H9 (cell line): Measurements from ENCODE around the gene RDH13. TPM values are rescaled to one million over a fixed set of nuclear protein-coding genes. Genes with fewer than 3 reads are reported as not detected.
A peak's percentile ranks its signal among the peaks of the same experiment; 100 is the strongest.

Source experiments
- DNase-seq: peaks from one replicate; pipeline ENCODE4 v3.0.0-alpha.2; 2017
- H2AFZ ChIP-seq: one replicate; pipeline ENCODE4 v1.6.1; 2013; ENCODE audit warnings: mild to moderate bottlenecking, low read length, control low read depth, moderate library complexity
- H2AK5ac ChIP-seq: 2 replicates; pipeline ENCODE4 v1.6.1; 2013; ENCODE audit warnings: low read length, control low read depth, mixed read lengths; ENCODE audit not compliant: insufficient read length
- H2BK120ac ChIP-seq: one replicate; pipeline ENCODE4 v1.6.1; 2013; ENCODE audit warnings: low read depth, mild to moderate bottlenecking, low read length, control low read depth, inconsistent platforms; ENCODE audit not compliant: poor library complexity, severe bottlenecking
- H2BK12ac ChIP-seq: 2 replicates; pipeline ENCODE4 v1.6.1; 2013; ENCODE audit warnings: low read length, control low read depth, mixed read lengths, low read depth; ENCODE audit not compliant: insufficient read length
- H2BK15ac ChIP-seq: 2 replicates; pipeline ENCODE4 v1.6.1; 2013; ENCODE audit warnings: low read depth, low read length, control low read depth
- H2BK20ac ChIP-seq: one replicate; pipeline ENCODE4 v1.6.1; 2013; ENCODE audit warnings: low read depth, mild to moderate bottlenecking, low read length, control low read depth, inconsistent platforms; ENCODE audit not compliant: poor library complexity, severe bottlenecking
- H2BK5ac ChIP-seq: 2 replicates; pipeline ENCODE4 v1.6.1; 2013; ENCODE audit warnings: low read length, control low read depth, mixed read lengths; ENCODE audit not compliant: insufficient read length
- H3K14ac ChIP-seq: 2 replicates; pipeline ENCODE4 v1.6.1; 2013; ENCODE audit warnings: low read length, control low read depth; ENCODE audit not compliant: insufficient read depth
- H3K18ac ChIP-seq: 2 replicates; pipeline ENCODE4 v1.6.1; 2013; ENCODE audit warnings: low read depth, mild to moderate bottlenecking, mixed read lengths, low read length, control low read depth; ENCODE audit not compliant: insufficient read length
- H3K23ac ChIP-seq: 2 replicates; pipeline ENCODE4 v1.6.1; 2013; ENCODE audit warnings: low read length, control low read depth, mixed read lengths, low read depth; ENCODE audit not compliant: insufficient read length
- H3K23me2 ChIP-seq: 2 replicates; pipeline ENCODE4 v1.6.1; 2013; ENCODE audit warnings: low read depth, mild to moderate bottlenecking, mixed read lengths, low read length, control low read depth; ENCODE audit not compliant: insufficient read length, poor library complexity, severe bottlenecking
- H3K27ac ChIP-seq: 2 replicates; pipeline ENCODE4 v1.5.1; 2013; ENCODE audit warnings: low read length, control low read depth, mixed read lengths, low read depth; ENCODE audit not compliant: insufficient read length
- H3K27me3 ChIP-seq: 2 replicates; pipeline ENCODE4 v1.6.1; 2013; ENCODE audit warnings: low read length, control low read depth, inconsistent platforms; ENCODE audit not compliant: insufficient read depth
- H3K4ac ChIP-seq: 2 replicates; pipeline ENCODE4 v1.6.1; 2013; ENCODE audit warnings: low read depth, mild to moderate bottlenecking, control low read depth, inconsistent platforms, low read length, moderate library complexity
- H3K4me1 ChIP-seq: 2 replicates; pipeline ENCODE4 v1.6.1; 2013; ENCODE audit warnings: low read length, control low read depth, inconsistent platforms; ENCODE audit not compliant: insufficient read depth
- H3K4me2 ChIP-seq: 2 replicates; pipeline ENCODE4 v1.6.1; 2013; ENCODE audit warnings: low read length, control low read depth, mixed read lengths; ENCODE audit not compliant: insufficient read length, insufficient read depth
- H3K56ac ChIP-seq: 2 replicates; pipeline ENCODE4 v1.6.1; 2013; ENCODE audit warnings: low read depth, mild to moderate bottlenecking, mixed read lengths, low read length, control low read depth; ENCODE audit not compliant: insufficient read length
- H3K79me1 ChIP-seq: 2 replicates; pipeline ENCODE4 v1.6.1; 2013; ENCODE audit warnings: low read depth, mild to moderate bottlenecking, moderate library complexity, low read length, control low read depth, inconsistent platforms; ENCODE audit not compliant: insufficient read depth, poor library complexity, severe bottlenecking
- H3K79me2 ChIP-seq: 2 replicates; pipeline ENCODE4 v1.6.1; 2013; ENCODE audit warnings: low read length, control low read depth, inconsistent platforms; ENCODE audit not compliant: insufficient read depth
- H3K9ac ChIP-seq: 2 replicates; pipeline ENCODE4 v1.6.1; 2013; ENCODE audit warnings: low read length, control low read depth, mixed read lengths; ENCODE audit not compliant: insufficient read length; ENCODE audit errors: extremely low read depth
- H3K9me3 ChIP-seq: one replicate; pipeline ENCODE4 v1.6.1; 2013; ENCODE audit warnings: low read depth, low read length, inconsistent platforms; ENCODE audit not compliant: control insufficient read depth
- H3T11ph ChIP-seq: one replicate; pipeline ENCODE4 v1.6.1; 2013; ENCODE audit warnings: mild to moderate bottlenecking, low read length, control low read depth, inconsistent platforms
- H4K20me1 ChIP-seq: one replicate; pipeline ENCODE4 v1.6.1; 2013; ENCODE audit not compliant: control insufficient read depth, insufficient read length, insufficient read depth
- H4K5ac ChIP-seq: 2 replicates; pipeline ENCODE4 v1.6.1; 2013; ENCODE audit warnings: low read depth, mild to moderate bottlenecking, mixed read lengths, low read length, control low read depth; ENCODE audit not compliant: insufficient read length
- H4K8ac ChIP-seq: replicated peaks from 2 replicates; pipeline ENCODE4 v1.6.1; 2013; ENCODE audit warnings: low read length, control low read depth, mixed read lengths, low read depth; ENCODE audit not compliant: insufficient read length
- H4K91ac ChIP-seq: 2 replicates; pipeline ENCODE4 v1.6.1; 2013; ENCODE audit warnings: low read depth, mild to moderate bottlenecking, moderate library complexity, mixed read lengths, low read length, control low read depth; ENCODE audit not compliant: insufficient read length
- H3K27ac Mint-ChIP-seq, 3 experiments: 2 replicates in 2 of 3; 3 replicates in 1 of 3; pipeline ENCODE4 v1.8.0; 2020 to 2021; ENCODE audit warnings: mixed read lengths in 3 of 3, mild to moderate bottlenecking in 1 of 3, moderate library complexity in 1 of 3
- H3K27me3 Mint-ChIP-seq: 2 replicates; pipeline ENCODE4 v1.8.0; 2021; ENCODE audit warnings: low read depth, mild to moderate bottlenecking, moderate library complexity, mixed read lengths
- H3K36me3 Mint-ChIP-seq, 3 experiments: 2 replicates in 2 of 3; 3 replicates in 1 of 3; pipeline ENCODE4 v1.8.0; 2020 to 2021; ENCODE audit warnings: low read depth in 3 of 3, mixed read lengths in 3 of 3; ENCODE audit not compliant: insufficient read depth in 1 of 3
- H3K4me1 Mint-ChIP-seq, 2 experiments: 2 replicates each; pipeline ENCODE4 v1.8.0; 2020; ENCODE audit warnings: mixed read lengths in 2 of 2
- H3K4me3 Mint-ChIP-seq, 2 experiments: 2 replicates in 1 of 2; 3 replicates in 1 of 2; pipeline ENCODE4 v1.8.0; 2020 to 2021; ENCODE audit warnings: mild to moderate bottlenecking in 2 of 2, mixed read lengths in 2 of 2, moderate library complexity in 1 of 2
- H3K9me3 Mint-ChIP-seq, 2 experiments: 2 replicates in 1 of 2; 3 replicates in 1 of 2; pipeline ENCODE4 v1.8.0; 2020; ENCODE audit warnings: mild to moderate bottlenecking in 2 of 2, mixed read lengths in 2 of 2, moderate library complexity in 1 of 2
- WGBS: extraction: QIAGEN DNeasy Blood & Tissue Kit; methylation state at CpG from one replicate; pipeline ENCODE4 v1.1.7; 2013; ENCODE audit warnings: missing lambda C conversion rate, low lambda C conversion rate, mixed read lengths; ENCODE audit not compliant: insufficient read length; ENCODE audit errors: extremely low coverage; 5-methylcytosine and 5-hydroxymethylcytosine counted together
- total RNA-seq: library from RNA; stranded (reverse); gene quantifications from 2 replicates; pipeline ENCODE4 v1.2.1, GENCODE V29; 2021
- TF ChIP-seq, protein P1 (sequence below): fragments of 200-600 bp; sonication (generic); conservative IDR thresholded peaks from 3 replicates; pipeline ENCODE4 v1.8.0; 2021; ENCODE audit warnings: antibody characterized with exemption, mild to moderate bottlenecking

RDH13 gene
- total RNA-seq, 1 experiment from 2014 or later, result 21.5 TPM

DNA sequence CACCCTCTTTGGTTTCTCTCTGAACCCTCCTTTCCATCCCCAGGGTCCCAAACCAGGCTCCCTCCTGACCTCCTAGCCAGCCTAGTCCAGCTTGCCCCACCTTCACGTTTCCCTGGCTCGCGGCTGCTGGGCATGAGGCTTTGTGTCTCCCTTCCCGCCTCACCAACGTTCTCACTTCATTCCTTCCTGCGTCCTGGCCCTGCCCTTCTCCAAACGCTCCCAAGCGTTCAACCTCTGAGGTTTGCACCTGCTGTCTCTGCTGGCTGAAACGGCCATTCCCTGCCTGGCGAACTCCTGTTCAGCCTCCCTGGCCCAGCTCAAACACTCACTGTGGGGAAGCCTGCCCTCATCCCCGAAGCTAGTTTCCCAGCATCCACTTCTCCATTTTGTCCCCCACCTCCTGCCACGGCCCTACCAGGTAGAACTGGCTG lies 25.1 kb upstream of the RDH13 start:
- H3K4me1 ChIP-seq, result peaks cover 12% of the 10 kb centered on the region; the same call in 1 of the 2 replicates
- no peak overlapping the region; the same call in 1 of the 2 replicates for H3K14ac ChIP-seq
- H3K79me1 ChIP-seq, result no peaks in the 10 kb centered on the region
- no peaks in the 10 kb centered on the region for H3K79me2 ChIP-seq
- no peak overlapping the region for H2BK12ac ChIP-seq
- H3K4me1 Mint-ChIP-seq, result peaks cover 30 to 52% of the 10 kb centered on the region in 2 experiments
- no peak overlapping the region for H2BK5ac ChIP-seq
- H3K23ac ChIP-seq, result no peak overlapping the region
- WGBS, result no CpG with 5 or more reads among the region's 12 CpGs
- TF ChIP-seq, protein P1, sequence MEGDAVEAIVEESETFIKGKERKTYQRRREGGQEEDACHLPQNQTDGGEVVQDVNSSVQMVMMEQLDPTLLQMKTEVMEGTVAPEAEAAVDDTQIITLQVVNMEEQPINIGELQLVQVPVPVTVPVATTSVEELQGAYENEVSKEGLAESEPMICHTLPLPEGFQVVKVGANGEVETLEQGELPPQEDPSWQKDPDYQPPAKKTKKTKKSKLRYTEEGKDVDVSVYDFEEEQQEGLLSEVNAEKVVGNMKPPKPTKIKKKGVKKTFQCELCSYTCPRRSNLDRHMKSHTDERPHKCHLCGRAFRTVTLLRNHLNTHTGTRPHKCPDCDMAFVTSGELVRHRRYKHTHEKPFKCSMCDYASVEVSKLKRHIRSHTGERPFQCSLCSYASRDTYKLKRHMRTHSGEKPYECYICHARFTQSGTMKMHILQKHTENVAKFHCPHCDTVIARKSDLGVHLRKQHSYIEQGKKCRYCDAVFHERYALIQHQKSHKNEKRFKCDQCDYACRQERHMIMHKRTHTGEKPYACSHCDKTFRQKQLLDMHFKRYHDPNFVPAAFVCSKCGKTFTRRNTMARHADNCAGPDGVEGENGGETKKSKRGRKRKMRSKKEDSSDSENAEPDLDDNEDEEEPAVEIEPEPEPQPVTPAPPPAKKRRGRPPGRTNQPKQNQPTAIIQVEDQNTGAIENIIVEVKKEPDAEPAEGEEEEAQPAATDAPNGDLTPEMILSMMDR, result no peak
- H4K8ac ChIP-seq, result no peak overlapping the region
- H2BK20ac ChIP-seq, result no peak overlapping the region
- no peak overlapping the region for H4K91ac ChIP-seq
- H3T11ph ChIP-seq, result no peak overlapping the region
- H4K5ac ChIP-seq, result no peak overlapping the region
- peaks cover 2% of the 10 kb centered on the region for H4K20me1 ChIP-seq
- no peak overlapping the region for H3K9ac ChIP-seq
- peaks cover 36% of the 10 kb centered on the region for H3K27me3 Mint-ChIP-seq
- peak overlapping the region; percentile 75 to 93 (median 80); a peak in 3 of 7 replicates for H3K27ac Mint-ChIP-seq
- H3K27ac ChIP-seq, result no peak overlapping the region
- no peak overlapping the region for H2BK120ac ChIP-seq
- no peak overlapping the region for H3K56ac ChIP-seq
- H3K4me3 Mint-ChIP-seq, result peak overlapping the region; percentile 73 to 82
- peaks cover 14 to 26% (median 24%) of the 10 kb centered on the region in 3 experiments; a peak in 6 of 7 replicates for H3K36me3 Mint-ChIP-seq
- H2AFZ ChIP-seq, result no peak overlapping the region
- no peak for DNase-seq
- H2AK5ac ChIP-seq, result no peak overlapping the region
- no peaks in the 10 kb centered on the region for H3K27me3 ChIP-seq
- H3K23me2 ChIP-seq, result peaks cover 20% of the 10 kb centered on the region
- no peaks in the 10 kb centered on the region for H3K9me3 ChIP-seq
- H2BK15ac ChIP-seq, result no peak overlapping the region; the same call in 1 of the 2 replicates
- peak overlapping the region; percentile 73 for H3K4me2 ChIP-seq
- H3K4ac ChIP-seq, result no peak overlapping the region
- H3K9me3 Mint-ChIP-seq, result no peaks in the 10 kb centered on the region
- H3K18ac ChIP-seq, result no peak overlapping the region
